Heart left ventricle (tissue), 13 donors: Measurements from ENCODE around the gene ARHGEF37.

Experiments used
- CTCF ChIP-seq, 12 donors: fragments of 200-600 bp; sonication (generic) in 4 of 12; IDR thresholded peaks; one replicate each; pipeline versions ENCODE4 v1.5.0 to v1.8.0; 2018 to 2022; ENCODE audit warnings: antibody characterized with exemption in 12 of 12, mild to moderate bottlenecking in 5 of 12
- POLR2A ChIP-seq, 2 donors: fragments of 450-650 bp; IDR thresholded peaks; one replicate each; pipeline ENCODE4 v1.6.1; 2017; ENCODE audit warnings: antibody characterized with exemption in 2 of 2, mild to moderate bottlenecking in 2 of 2, moderate library complexity in 2 of 2
- donor health status: ischemic (EF 13 %, LVEDD 7.1; RV severe dilation, severe dysfunction).
- donor health status: DM: no; HTN: yes; CAD: no.
- donor health status: DM: no; HTN: no; CAD: no.
- donor health status: ischemic (EF 25% LVEDD 6.9; RV normal size, moderate dysfunction).
- donor health status: ischemic (EF 25% LVEDD 5.7; RV mildly dilated, moderate dysfunction).
- donor health status: ischemic (EF 35%, LVEDD 5.7; RV mildly dilated, moderate dysfunction).
- donor health status: nonischemic (EF 11% LVEDD 7.7; RV severe dilation, severe dysfunction).
- donor health status: DM: yes; HTN: yes; CAD: no.
- donor health status: PGD.
- donor health status: ischemic (EF 29% LVEDD 5.4; RV normal size, mild dysfunction).
- donor health status: nonischemic (EF 23%, LVEDD 6.1; RV moderate dilation, normal function).

GRCh38 chr5:149681922-149682321 is 100.6 kb downstream of the ARHGEF37 start:
- no peak for TF ChIP-seq POLR2A (IDR thresholded peaks at IDR 0.05)
- TF ChIP-seq CTCF (IDR thresholded peaks at IDR 0.05), result no peak
